Transverse colon (tissue), 4 donors: ENCODE data around the gene ZER1. TPM values are rescaled to one million over a fixed set of nuclear protein-coding genes. Genes with fewer than 3 reads are reported as not detected.

ENCODE experiments used
- DNase-seq: peaks from one replicate; pipeline ENCODE4 v3.0.0-alpha.2; 2019
- H3K27ac ChIP-seq, 4 donors: fragments of 200-600 bp; sonication (generic); 2 replicates each; pipeline ENCODE4 v1.5.1; 2016 to 2018; ENCODE audit warnings: inconsistent platforms in 4 of 4
- H3K27me3 ChIP-seq: fragments of 200-600 bp; sonication (generic); 2 replicates; pipeline ENCODE4 v1.5.1; 2017; ENCODE audit warnings: inconsistent platforms
- H3K36me3 ChIP-seq, 4 donors: fragments of 200-600 bp; sonication (generic); 2 replicates each; pipeline ENCODE4 v1.5.1; 2017 to 2019; ENCODE audit warnings: inconsistent platforms in 4 of 4
- H3K4me1 ChIP-seq, 4 donors: fragments of 200-600 bp; sonication (generic); 2 replicates each; pipeline ENCODE4 v1.5.1; 2017 to 2020; ENCODE audit warnings: inconsistent platforms in 4 of 4
- H3K4me3 ChIP-seq, 4 donors: fragments of 200-600 bp; sonication (generic); 1 replicate in 1 of 4; 2 replicates in 3 of 4; pipeline versions ENCODE4 v1.5.1 to v1.6.1; 2017 to 2019; ENCODE audit warnings: inconsistent platforms in 4 of 4
- H3K9me3 ChIP-seq, 2 donors: fragments of 200-600 bp; sonication (generic); 2 replicates each; pipeline ENCODE4 v1.5.1; 2017 to 2019; ENCODE audit warnings: inconsistent platforms in 2 of 2
- CTCF ChIP-seq, 5 experiments: fragments of 200-600 bp in 3 of 5; fragments of 450-650 bp in 2 of 5; sonication (generic) in 3 of 5; IDR thresholded peaks; 1 replicate in 2 of 5; 2 replicates in 3 of 5; pipeline ENCODE4 v1.5.1; 2016 to 2017; ENCODE audit warnings: antibody characterized with exemption in 5 of 5, inconsistent platforms in 3 of 5, mild to moderate bottlenecking in 2 of 5, moderate library complexity in 1 of 5
- EP300 ChIP-seq: sonication (generic); formaldehyde crosslinking; IDR thresholded peaks from one replicate; pipeline ENCODE4 v1.6.1; 2017; ENCODE audit warnings: antibody characterized with exemption, low read depth
- POLR2A ChIP-seq: fragments of 450-650 bp; IDR thresholded peaks from one replicate; pipeline ENCODE4 v1.6.1; 2016; ENCODE audit warnings: antibody characterized with exemption, mild to moderate bottlenecking, moderate library complexity
- POLR2AphosphoS5 ChIP-seq, 3 donors: sonication (generic); formaldehyde crosslinking; IDR thresholded peaks; one replicate each; pipeline ENCODE4 v1.6.1; 2016; ENCODE audit warnings: antibody characterized with exemption in 3 of 3
- WGBS, 2 donors: methylation state at CpG; one replicate each; pipeline ENCODE4 v1.1.5; 2018; ENCODE audit warnings: low coverage in 1 of 2; 5-methylcytosine and 5-hydroxymethylcytosine counted together
- in situ Hi-C, 4 donors: fragments of 200-750 bp; cut with MboI; loops; one replicate each; pipeline versions ENCODE4 v1.15.0 to v1.15.1; 2017; ENCODE audit warnings: low sequenced_read_pairs in 3 of 4, low pct_ligation_motif_present in 1 of 4, low pct_unique_long_range_greater_than_20kb in 1 of 4
- intact Hi-C: fragments of 100-400 bp; cut with DNase I; formaldehyde crosslinking; loops from one replicate; pipeline ENCODE4 v1.15.1; 2023; ENCODE audit warnings: low total_unique reads
- total RNA-seq, 4 donors: library from RNA; depleted of rRNA; stranded (reverse); fragments of >200 nt; gene quantifications; one replicate each; pipeline ENCODE4 v1.1.0, GENCODE V29; 2016

The ZER1 gene
- total RNA-seq, 4 donors from 2014 or later: 57.5 to 116 (median 73.8) TPM

DNA sequence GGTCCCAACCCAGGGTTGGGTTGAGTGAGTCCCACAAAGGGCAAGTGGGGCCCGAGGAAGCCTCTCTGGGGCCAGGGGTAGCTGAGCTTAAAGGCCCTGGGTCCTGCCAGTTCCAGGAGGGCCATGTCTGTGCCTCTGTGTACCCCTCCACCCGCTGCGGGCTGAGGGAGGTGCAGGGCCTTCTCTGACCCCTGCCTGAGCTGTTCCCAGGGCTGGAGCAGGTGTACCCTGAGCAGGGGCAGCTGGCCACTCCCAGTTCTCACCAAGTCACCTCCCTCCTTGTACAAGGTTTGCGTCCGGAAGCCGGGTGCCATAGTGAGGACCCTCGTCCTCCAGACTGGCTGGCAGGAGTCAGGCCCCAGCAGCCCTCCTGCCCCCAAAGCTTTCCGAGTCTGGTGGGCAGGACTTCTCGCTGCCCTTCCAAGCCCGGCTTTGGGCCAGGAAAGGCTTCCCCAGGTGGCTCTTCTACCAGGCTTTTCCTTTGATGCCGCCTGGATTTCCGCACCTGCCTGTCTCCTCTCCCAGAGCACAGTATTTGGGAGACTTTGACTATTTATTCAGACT lies 37.4 kb upstream of the ZER1 start:
- 95% methylated on average over 12 of the region's 12 CpGs; no CpG with 5 or more reads in 1 of the 2 donors for WGBS, 2 donors
- no peak for DNase-seq
- Histone ChIP-seq H3K27ac (no peak overlapping the region), H3K9me3 (no peaks in the 10 kb centered on the region), H3K4me3 (no peak overlapping the region), H3K27me3 (no peaks in the 10 kb centered on the region), H3K36me3 (peaks cover 0 to 21% (median 1%) of the 10 kb centered on the region in 4 donors), H3K4me1 (no peaks in the 10 kb centered on the region)
- TF ChIP-seq EP300: no peak
- no peak for TF ChIP-seq CTCF (IDR thresholded peaks at IDR 0.05)
- no peak for TF ChIP-seq POLR2AphosphoS5 (IDR thresholded peaks at IDR 0.05)
- no peak for TF ChIP-seq POLR2A
- in situ Hi-C loops: no loop called here
- intact Hi-C loops: no loop called here

- WGBS, 2 donors: 92% methylated on average over 3 of the region's 3 CpGs; no CpG with 5 or more reads in 1 of the 2 donors
- intact Hi-C loops (no loop called here), in situ Hi-C loops (no loop called here)
- TF ChIP-seq EP300: no peak
- TF ChIP-seq POLR2AphosphoS5 (IDR thresholded peaks at IDR 0.05): no peak
- TF ChIP-seq POLR2A: no peak
- TF ChIP-seq CTCF (IDR thresholded peaks at IDR 0.05): no peak
- Histone ChIP-seq H3K4me3 (no peak overlapping the region), H3K36me3 (peaks cover 0 to 26% (median 4%) of the 10 kb centered on the region in 4 donors), H3K27me3 (no peaks in the 10 kb centered on the region), H3K4me1 (no peaks in the 10 kb centered on the region), H3K27ac (no peak overlapping the region), H3K9me3 (no peaks in the 10 kb centered on the region)
- DNase-seq: no peak
Observed at GRCh38 chr9:128808543-128808942, 36.8 kb upstream of the ZER1 start.

DNA sequence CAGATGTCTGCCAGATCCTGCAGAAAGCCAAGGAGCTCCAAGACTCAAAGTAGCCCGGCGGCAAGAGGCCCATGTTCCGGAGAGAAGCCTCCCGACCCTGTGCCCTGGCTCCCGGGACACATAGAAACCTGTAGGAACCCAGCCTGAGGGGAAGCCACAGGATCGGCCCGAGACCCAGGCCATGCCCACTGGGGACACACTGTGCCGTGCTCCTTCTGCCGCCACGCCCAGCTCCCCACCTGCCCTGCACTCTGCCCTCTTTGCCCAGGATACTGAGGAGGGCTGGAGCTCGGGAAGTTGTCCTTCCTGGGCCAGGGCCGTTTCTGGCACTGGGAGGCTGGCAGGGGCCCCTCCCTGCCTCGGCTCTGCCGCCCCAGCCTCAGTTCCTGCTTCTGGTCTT lies 36.1 kb upstream of the ZER1 start:
- no peaks in the 10 kb centered on the region for H3K27me3 ChIP-seq

DNA sequence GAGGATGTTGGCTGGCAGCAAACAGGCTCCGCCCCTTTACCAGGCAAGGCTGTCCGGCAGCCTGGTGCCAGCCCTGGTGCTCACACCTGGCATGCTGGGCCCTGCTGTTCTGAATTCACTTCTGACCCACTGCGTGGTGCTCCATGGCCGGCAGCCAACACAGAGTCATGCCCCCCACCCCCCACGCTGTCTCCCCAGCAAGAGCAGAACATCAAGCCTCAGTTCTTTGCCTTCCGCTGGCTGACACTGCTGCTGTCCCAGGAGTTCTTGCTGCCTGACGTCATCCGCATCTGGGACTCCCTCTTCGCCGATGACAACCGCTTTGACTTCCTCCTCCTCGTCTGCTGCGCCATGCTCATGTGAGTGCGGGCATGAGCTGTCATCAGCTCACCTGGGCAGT lies 33.9 kb upstream of the ZER1 start:
- intact Hi-C loops: no loop called here
- Histone ChIP-seq H3K9me3 (no peaks in the 10 kb centered on the region), H3K27ac (no peak overlapping the region), H3K4me1 (no peaks in the 10 kb centered on the region), H3K27me3 (no peaks in the 10 kb centered on the region), H3K4me3 (no peak overlapping the region), H3K36me3 (peaks cover 0 to 43% (median 12%) of the 10 kb centered on the region in 4 donors)
- DNase-seq: no peak
- TF ChIP-seq EP300: no peak
- TF ChIP-seq POLR2A: no peak
- TF ChIP-seq POLR2AphosphoS5 (IDR thresholded peaks at IDR 0.05): no peak
- TF ChIP-seq CTCF (IDR thresholded peaks at IDR 0.05): no peak
- 85% methylated on average over 14 of the region's 14 CpGs; no CpG with 5 or more reads in 1 of the 2 donors for WGBS, 2 donors
- in situ Hi-C loops: no loop called here

More for the DNA sequence above, 36.1 kb upstream of the ZER1 start:
- TF ChIP-seq POLR2A (no peak), EP300 (no peak), CTCF (IDR thresholded peaks at IDR 0.05) (no peak), POLR2AphosphoS5 (IDR thresholded peaks at IDR 0.05) (no peak)
- Histone ChIP-seq H3K36me3 (peaks cover 0 to 31% (median 7%) of the 10 kb centered on the region in 4 donors), H3K27ac (no peak overlapping the region), H3K4me1 (no peaks in the 10 kb centered on the region), H3K9me3 (no peaks in the 10 kb centered on the region), H3K4me3 (no peak overlapping the region)
- 84% methylated on average over 14 of the region's 14 CpGs; no CpG with 5 or more reads in 1 of the 2 donors for WGBS, 2 donors
- DNase-seq: no peak
- in situ Hi-C loops: no loop called here
- intact Hi-C loops: no loop called here
